ENCODE measurements around the gene EAPP. TPM values are rescaled to one million over a fixed set of nuclear protein-coding genes. Genes with fewer than 3 reads are reported as not detected.
"Not testable (repeated sequence)": the region's sequence is repeated elsewhere in the genome, so short reads cannot be mapped to it uniquely, and the experiment has no call there.

EAPP gene
- total and polyA plus RNA-seq, 4 donors = 25.4 to 92.6 (median 32.0) TPM

GRCh38 chr14:34479694-34480093 is 59.8 kb downstream of the EAPP start:
- WGBS, 2 donors = 81 to 94% methylated on average over 4 of the region's 4 CpGs
- H3K9me3 ChIP-seq (ENCODE audit: control insufficient read depth in 4 of 4, insufficient read depth in 3 of 4, low read length in 3 of 4) = no peaks in the 10 kb centered on the region
- no peak overlapping the region for H3K4me3 ChIP-seq
- no peaks in the 10 kb centered on the region for H3K27me3 ChIP-seq (ENCODE audit: control insufficient read depth in 3 of 3, insufficient read depth in 3 of 3, low read length in 2 of 3)
- no peak overlapping the region for H3K9ac ChIP-seq (ENCODE audit: insufficient read depth in 1 of 2, low read length in 2 of 2)
- no peak for DNase-seq
- TF ChIP-seq CTCF (IDR thresholded peaks at IDR 0.05; ENCODE audit: control extremely low read depth, extremely low read depth) = no peak
- H3K36me3 ChIP-seq (ENCODE audit: control insufficient read depth in 4 of 4, insufficient read depth in 4 of 4, low read length in 4 of 4) = no peaks in the 10 kb centered on the region
- no peak overlapping the region for H3K27ac ChIP-seq (ENCODE audit: low read depth in 1 of 2, low read length in 1 of 2)
- H3K4me1 ChIP-seq (ENCODE audit: control insufficient read depth in 5 of 5, insufficient read depth in 5 of 5, low read length in 5 of 5) = no peaks in the 10 kb centered on the region
- no peak for ATAC-seq (ENCODE audit: insufficient read depth, low FRiP score)

- Histone ChIP-seq H3K27ac (ENCODE audit: low read depth in 1 of 2, low read length in 1 of 2) (no peak overlapping the region), H3K36me3 (ENCODE audit: control insufficient read depth in 4 of 4, insufficient read depth in 4 of 4, low read length in 4 of 4) (no peaks in the 10 kb centered on the region), H3K4me3 (no peak overlapping the region), H3K9me3 (ENCODE audit: control insufficient read depth in 4 of 4, insufficient read depth in 3 of 4, low read length in 3 of 4) (no peaks in the 10 kb centered on the region), H3K9ac (ENCODE audit: insufficient read depth in 1 of 2, low read length in 2 of 2) (no peak overlapping the region), H3K4me1 (ENCODE audit: control insufficient read depth in 5 of 5, insufficient read depth in 5 of 5, low read length in 5 of 5) (no peaks in the 10 kb centered on the region), H3K27me3 (ENCODE audit: control insufficient read depth in 3 of 3, insufficient read depth in 3 of 3, low read length in 2 of 3) (no peaks in the 10 kb centered on the region)
- TF ChIP-seq CTCF (IDR thresholded peaks at IDR 0.05; ENCODE audit: control extremely low read depth, extremely low read depth) = no peak
- ATAC-seq (ENCODE audit: insufficient read depth, low FRiP score) (no peak), DNase-seq (no peak)
- WGBS, 2 donors = 76 to 96% methylated on average over 1 of the region's 1 CpG
Measured at GRCh38 chr14:34478261-34478660, 61.2 kb downstream of the EAPP start.

- H3K4me3 ChIP-seq; DNase-seq; H3K36me3 ChIP-seq (ENCODE audit: control insufficient read depth in 4 of 4, insufficient read depth in 4 of 4, low read length in 4 of 4); H3K27me3 ChIP-seq (ENCODE audit: control insufficient read depth in 3 of 3, insufficient read depth in 3 of 3, low read length in 2 of 3); ATAC-seq (ENCODE audit: insufficient read depth, low FRiP score); H3K9me3 ChIP-seq (ENCODE audit: control insufficient read depth in 4 of 4, insufficient read depth in 3 of 4, low read length in 3 of 4); H3K27ac ChIP-seq (ENCODE audit: low read depth in 1 of 2, low read length in 1 of 2); H3K9ac ChIP-seq (ENCODE audit: insufficient read depth in 1 of 2, low read length in 2 of 2); H3K4me1 ChIP-seq (ENCODE audit: control insufficient read depth in 5 of 5, insufficient read depth in 5 of 5, low read length in 5 of 5): not testable (repeated sequence)
- WGBS, 2 donors = 95 to 96% methylated on average over 31 of the region's 31 CpGs
Measured at GRCh38 chr14:34476036-34476435, 63.5 kb downstream of the EAPP start.

- H3K27ac ChIP-seq (ENCODE audit: low read depth in 1 of 2, low read length in 1 of 2) = no peak overlapping the region
- no peak overlapping the region for H3K4me3 ChIP-seq
- WGBS, 2 donors = 67 to 84% methylated on average over 1 to 4 of the region's 6 CpGs
- no peaks in the 10 kb centered on the region for H3K4me1 ChIP-seq (ENCODE audit: control insufficient read depth in 5 of 5, insufficient read depth in 5 of 5, low read length in 5 of 5)
- ATAC-seq (ENCODE audit: insufficient read depth, low FRiP score) (no peak), DNase-seq (no peak)
- no peaks in the 10 kb centered on the region for H3K27me3 ChIP-seq (ENCODE audit: control insufficient read depth in 3 of 3, insufficient read depth in 3 of 3, low read length in 2 of 3)
- no peak for TF ChIP-seq CTCF (IDR thresholded peaks at IDR 0.05; ENCODE audit: control extremely low read depth, extremely low read depth)
- H3K9ac ChIP-seq (ENCODE audit: insufficient read depth in 1 of 2, low read length in 2 of 2) = no peak overlapping the region
- no peaks in the 10 kb centered on the region for H3K9me3 ChIP-seq (ENCODE audit: control insufficient read depth in 4 of 4, insufficient read depth in 3 of 4, low read length in 3 of 4)
- no peaks in the 10 kb centered on the region for H3K36me3 ChIP-seq (ENCODE audit: control insufficient read depth in 4 of 4, insufficient read depth in 4 of 4, low read length in 4 of 4)
Measured at GRCh38 chr14:34475163-34475562, 64.3 kb downstream of the EAPP start.

All from lung (tissue), 12 donors.